Glutamatergic neuron (in vitro differentiated cells): Measurements from ENCODE around the gene PRR7. TPM values are rescaled to one million over a fixed set of nuclear protein-coding genes. Genes with fewer than 3 reads are reported as not detected.

Source experiments
- DNase-seq: peaks from one replicate; pipeline ENCODE4 v3.0.0; 2022
- H3K27ac Mint-ChIP-seq: one replicate; pipeline ENCODE4 v1.8.0; 2020; ENCODE audit warnings: mild to moderate bottlenecking, mixed read lengths, inconsistent platforms; ENCODE audit not compliant: unreplicated experiment
- H3K27me3 Mint-ChIP-seq: one replicate; pipeline ENCODE4 v1.8.0; 2020; ENCODE audit warnings: mild to moderate bottlenecking, moderate library complexity, mixed read lengths, inconsistent platforms; ENCODE audit not compliant: unreplicated experiment
- H3K36me3 Mint-ChIP-seq: one replicate; pipeline ENCODE4 v1.8.0; 2020; ENCODE audit warnings: mild to moderate bottlenecking, mixed read lengths, inconsistent platforms; ENCODE audit not compliant: unreplicated experiment
- H3K4me1 Mint-ChIP-seq: one replicate; pipeline ENCODE4 v1.8.0; 2020; ENCODE audit warnings: mild to moderate bottlenecking, low read depth, mixed read lengths, inconsistent platforms; ENCODE audit not compliant: unreplicated experiment
- H3K4me3 Mint-ChIP-seq: one replicate; pipeline ENCODE4 v1.8.0; 2020; ENCODE audit warnings: mild to moderate bottlenecking, mixed read lengths, inconsistent platforms; ENCODE audit not compliant: unreplicated experiment
- H3K9me3 Mint-ChIP-seq: one replicate; pipeline ENCODE4 v1.8.0; 2020; ENCODE audit warnings: mild to moderate bottlenecking, moderate library complexity, mixed read lengths, inconsistent platforms; ENCODE audit not compliant: unreplicated experiment
- total RNA-seq: library from RNA; stranded (reverse); fragmentation: NEBNext Ultra II Directional; extraction: Animal tissue kit (Norgen Biotek cat#: 25700); gene quantifications from one replicate; pipeline ENCODE4 v1.2.1, GENCODE V29; 2021; ENCODE audit not compliant: unreplicated experiment
- TF ChIP-seq, protein P1 (sequence below): fragments of 200-600 bp; sonication (generic); IDR thresholded peaks from one replicate; pipeline ENCODE4 v1.5.0; 2021; ENCODE audit not compliant: partially characterized antibody, unreplicated experiment

PRR7 gene
- total RNA-seq, 1 donor from 2014 or later: 4.1 TPM

DNA sequence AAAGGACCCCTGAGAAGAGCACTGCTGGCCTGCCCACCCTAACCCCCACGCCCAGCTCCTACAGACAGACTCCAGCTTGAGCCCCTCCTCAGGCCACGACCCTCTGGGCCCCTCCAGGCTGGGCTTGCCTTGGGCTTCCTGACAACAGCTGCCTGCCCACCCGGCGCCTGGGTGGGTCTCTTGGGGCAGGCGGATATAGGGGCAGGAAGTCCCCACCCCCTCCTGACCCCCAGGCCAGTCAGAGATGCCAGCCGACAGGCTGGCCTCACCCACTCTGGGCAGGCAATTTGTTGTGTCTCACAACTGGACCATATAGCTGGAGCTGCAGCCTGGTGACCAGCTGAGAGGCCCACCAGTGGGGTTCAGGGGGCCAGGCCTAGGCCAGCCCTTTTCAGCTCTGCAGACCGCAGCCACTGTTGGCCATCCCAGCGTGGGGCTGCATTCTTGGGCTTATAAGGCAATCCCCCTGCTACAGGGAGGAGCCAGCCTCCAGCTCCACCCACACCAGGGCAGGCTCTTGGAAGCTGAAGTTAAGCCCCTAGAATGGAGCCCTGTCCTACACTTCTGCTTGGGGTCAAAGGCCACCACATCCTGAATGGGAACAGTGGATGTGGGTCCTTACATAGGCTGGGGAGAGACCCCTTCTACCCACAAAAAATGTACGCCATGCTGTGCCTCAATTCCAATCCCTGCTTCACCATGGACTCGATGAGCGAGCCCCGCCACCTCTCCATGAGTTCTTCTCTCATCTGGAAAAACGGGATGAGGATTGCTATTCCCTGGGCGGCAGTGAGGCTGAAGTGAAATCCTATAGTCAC is 48.8 kb downstream of the PRR7 start:
- TF ChIP-seq, protein P1, sequence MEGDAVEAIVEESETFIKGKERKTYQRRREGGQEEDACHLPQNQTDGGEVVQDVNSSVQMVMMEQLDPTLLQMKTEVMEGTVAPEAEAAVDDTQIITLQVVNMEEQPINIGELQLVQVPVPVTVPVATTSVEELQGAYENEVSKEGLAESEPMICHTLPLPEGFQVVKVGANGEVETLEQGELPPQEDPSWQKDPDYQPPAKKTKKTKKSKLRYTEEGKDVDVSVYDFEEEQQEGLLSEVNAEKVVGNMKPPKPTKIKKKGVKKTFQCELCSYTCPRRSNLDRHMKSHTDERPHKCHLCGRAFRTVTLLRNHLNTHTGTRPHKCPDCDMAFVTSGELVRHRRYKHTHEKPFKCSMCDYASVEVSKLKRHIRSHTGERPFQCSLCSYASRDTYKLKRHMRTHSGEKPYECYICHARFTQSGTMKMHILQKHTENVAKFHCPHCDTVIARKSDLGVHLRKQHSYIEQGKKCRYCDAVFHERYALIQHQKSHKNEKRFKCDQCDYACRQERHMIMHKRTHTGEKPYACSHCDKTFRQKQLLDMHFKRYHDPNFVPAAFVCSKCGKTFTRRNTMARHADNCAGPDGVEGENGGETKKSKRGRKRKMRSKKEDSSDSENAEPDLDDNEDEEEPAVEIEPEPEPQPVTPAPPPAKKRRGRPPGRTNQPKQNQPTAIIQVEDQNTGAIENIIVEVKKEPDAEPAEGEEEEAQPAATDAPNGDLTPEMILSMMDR: no peak
- peaks cover 24% of the 10 kb centered on the region for H3K4me1 Mint-ChIP-seq
- H3K4me3 Mint-ChIP-seq: peak overlapping the region; percentile 85
- peak; percentile 60 for DNase-seq
- peaks cover 10% of the 10 kb centered on the region for H3K9me3 Mint-ChIP-seq
- H3K27me3 Mint-ChIP-seq: peaks cover 16% of the 10 kb centered on the region
- no peaks in the 10 kb centered on the region for H3K36me3 Mint-ChIP-seq
- H3K27ac Mint-ChIP-seq: peak overlapping the region; percentile 92

DNA sequence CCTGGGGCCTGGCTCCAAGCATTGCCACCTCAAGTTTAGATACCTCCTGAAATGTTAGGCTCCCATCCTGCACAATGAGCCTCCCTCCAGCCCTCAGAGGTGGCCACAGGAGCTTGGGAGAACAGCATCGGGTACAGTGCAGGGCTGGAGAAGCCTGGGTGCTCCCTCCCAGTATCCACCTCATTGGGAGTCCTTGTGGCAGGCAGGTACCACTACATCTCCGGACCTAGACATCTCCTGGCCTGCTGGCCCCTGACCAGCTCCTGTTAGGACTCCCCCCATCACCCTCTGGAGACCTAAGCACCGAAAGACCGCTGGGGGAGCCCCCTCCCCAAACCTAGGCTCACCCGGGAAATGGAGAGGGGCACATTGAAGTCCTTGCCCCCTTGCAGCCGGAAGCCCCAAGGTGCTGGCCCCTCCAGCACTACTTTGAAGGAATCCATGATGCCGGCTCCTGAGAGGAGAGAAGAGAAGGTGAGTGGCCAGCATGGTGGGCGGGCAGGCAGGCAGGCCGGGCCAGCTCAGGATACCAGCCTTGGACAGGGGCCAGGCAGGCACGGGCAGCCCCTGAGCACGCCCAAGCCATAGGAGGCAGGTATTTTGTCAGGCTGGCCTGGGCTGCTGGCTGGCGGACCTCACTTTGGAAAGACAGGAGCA is 49.6 kb downstream of the PRR7 start:
- Mint-ChIP-seq H3K27me3 (peaks cover 15% of the 10 kb centered on the region), H3K27ac (peak overlapping the region; percentile 92), H3K36me3 (no peaks in the 10 kb centered on the region), H3K9me3 (peaks cover 10% of the 10 kb centered on the region), H3K4me1 (peaks cover 27% of the 10 kb centered on the region), H3K4me3 (peak overlapping the region; percentile 85)
- DNase-seq: no peak
- TF ChIP-seq, protein P1: peak; percentile 34

DNA sequence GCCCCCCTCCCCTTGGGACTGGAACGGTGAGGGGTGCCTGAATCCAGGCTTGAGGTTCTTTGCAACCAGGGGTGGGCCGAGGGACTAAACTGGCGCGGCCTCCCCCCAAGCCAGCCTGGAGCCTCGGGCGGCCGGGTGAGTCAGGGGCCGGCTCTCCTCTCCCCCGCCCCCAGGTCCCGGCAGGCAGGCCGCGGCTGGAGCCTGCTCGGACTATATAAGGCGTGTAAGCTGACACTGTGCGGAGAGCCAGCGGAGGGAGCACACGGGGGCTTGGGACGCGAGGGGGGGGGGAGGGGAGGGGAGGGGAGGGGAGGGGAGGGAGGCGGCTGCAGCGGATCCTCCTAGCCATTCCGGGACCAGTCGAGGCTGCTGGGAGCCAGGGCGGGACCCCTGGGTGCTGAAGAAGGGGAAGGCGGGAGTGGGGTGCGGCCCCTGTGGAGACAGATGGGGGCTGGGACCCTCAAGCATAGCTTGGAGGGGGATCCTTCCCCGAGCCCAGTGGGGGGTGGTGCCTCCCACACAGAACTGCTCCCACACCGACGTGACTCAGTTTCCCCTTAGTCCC is 50.2 kb downstream of the PRR7 start:
- H3K27me3 Mint-ChIP-seq: peaks cover 15% of the 10 kb centered on the region
- H3K4me1 Mint-ChIP-seq: peaks cover 32% of the 10 kb centered on the region
- peak overlapping the region; percentile 92 for H3K27ac Mint-ChIP-seq
- DNase-seq: peak; percentile 86
- TF ChIP-seq, protein P1: no peak
- H3K4me3 Mint-ChIP-seq: peak overlapping the region; percentile 85
- peaks cover 10% of the 10 kb centered on the region for H3K9me3 Mint-ChIP-seq
- H3K36me3 Mint-ChIP-seq: no peaks in the 10 kb centered on the region

DNA sequence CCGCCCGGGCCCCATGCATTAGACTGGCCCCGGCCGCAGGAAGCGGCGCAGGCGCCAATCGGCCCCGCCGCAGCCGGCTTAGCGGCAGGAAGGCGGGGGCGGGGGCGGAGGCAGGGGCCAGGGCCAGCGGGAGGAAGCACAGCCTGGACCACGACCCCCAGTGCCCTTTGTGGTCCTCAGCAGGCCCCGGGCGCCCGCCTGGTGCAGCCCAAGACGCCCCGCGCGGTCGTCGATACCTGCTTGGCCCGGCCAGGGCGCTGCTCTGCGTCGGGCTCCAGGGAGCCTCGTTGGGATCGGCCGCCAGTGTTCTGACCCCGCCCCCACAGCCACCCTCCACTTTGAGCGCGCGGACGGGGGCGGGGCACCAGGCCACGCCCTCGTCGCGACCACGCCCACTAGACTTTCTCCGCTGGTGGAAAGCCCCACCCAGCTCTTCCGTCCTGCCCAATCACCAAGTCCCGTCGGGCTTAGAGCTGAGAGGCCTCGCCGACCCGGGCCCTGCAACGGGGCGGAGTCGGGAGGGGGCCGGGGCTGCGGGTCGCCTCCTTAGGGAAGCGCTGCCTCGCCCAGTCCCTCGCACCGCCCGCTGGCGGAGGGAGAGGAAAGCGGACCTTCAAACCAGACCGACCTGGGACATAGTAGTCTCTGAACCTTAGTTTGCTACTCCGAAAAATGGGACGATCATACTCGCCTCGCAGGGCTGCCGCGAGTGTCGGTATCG is 50.8 kb downstream of the PRR7 start, which contains the start of gene PDLIM7:
Gene PDLIM7 (minus strand): TSS at position 313 of the 721 bp plus-strand sequence. CDS start 1,092 bp downstream, outside the sequence.
- peaks cover 39% of the 10 kb centered on the region for H3K4me1 Mint-ChIP-seq
- peaks cover 21% of the 10 kb centered on the region for H3K27me3 Mint-ChIP-seq
- H3K9me3 Mint-ChIP-seq: peaks cover 15% of the 10 kb centered on the region
- TF ChIP-seq, protein P1: no peak
- H3K36me3 Mint-ChIP-seq: no peaks in the 10 kb centered on the region
- H3K27ac Mint-ChIP-seq: peak within 1 kb of the TSS; percentile 92
- H3K4me3 Mint-ChIP-seq: peak within 1 kb of the TSS; percentile 85
- peak; percentile 97 for DNase-seq
